IPS DF 4.7 (cell line): ENCODE data around the gene EAF1.
"Not testable (repeated sequence)": the region's sequence is repeated elsewhere in the genome, so short reads cannot be mapped to it uniquely, and the experiment has no call there.

Experiments
- DNase-seq: peaks from one replicate; pipeline ENCODE4 v3.0.0-alpha.2; 2013; ENCODE audit warnings: low spot score; ENCODE audit errors: extremely low read depth

EAF1 gene

GRCh38 chr3:15405448-15406050, 21.8 kb upstream of the EAF1 start:
- DNase-seq, result no peak

- no peak for DNase-seq
Observed at GRCh38 chr3:15409239-15409638, 18.2 kb upstream of the EAF1 start.

- DNase-seq, result no peak
Observed at GRCh38 chr3:15409774-15410173, 17.6 kb upstream of the EAF1 start.

- not testable (repeated sequence) for DNase-seq
Observed at GRCh38 chr3:15410966-15411365, 16.4 kb upstream of the EAF1 start.

- no peak for DNase-seq
Observed at GRCh38 chr3:15420871-15421270, 6.5 kb upstream of the EAF1 start.

GRCh38 chr3:15426579-15427118, 749 bp upstream of the EAF1 start:
- DNase-seq, result no peak

GRCh38 chr3:15427981-15428380, 583 bp downstream of the EAF1 start:
- DNase-seq, result no peak

GRCh38 chr3:15428539-15428938, 1.1 kb downstream of the EAF1 start:
- DNase-seq, result no peak

- no peak for DNase-seq
Observed at GRCh38 chr3:15429080-15429479, 1.7 kb downstream of the EAF1 start.

- DNase-seq, result no peak
Observed at GRCh38 chr3:15430624-15431023, 3.2 kb downstream of the EAF1 start.

GRCh38 chr3:15431256-15431837, 3.9 kb downstream of the EAF1 start:
- DNase-seq, result no peak

- DNase-seq, result no peak
Observed at GRCh38 chr3:15433531-15433930, 6.1 kb downstream of the EAF1 start.

GRCh38 chr3:15434756-15435155, 7.4 kb downstream of the EAF1 start:
- no peak for DNase-seq

GRCh38 chr3:15436246-15436645, 8.8 kb downstream of the EAF1 start:
- no peak for DNase-seq

- DNase-seq, result no peak
Observed at GRCh38 chr3:15438983-15439382, 11.6 kb downstream of the EAF1 start.

- DNase-seq, result no peak
Observed at GRCh38 chr3:15439476-15439875, 12.1 kb downstream of the EAF1 start.

- no peak for DNase-seq
Observed at GRCh38 chr3:15440891-15441290, 13.5 kb downstream of the EAF1 start.

GRCh38 chr3:15443826-15444524, 16.6 kb downstream of the EAF1 start:
- no peak for DNase-seq

- no peak for DNase-seq
Observed at GRCh38 chr3:15449489-15450224, 22.3 kb downstream of the EAF1 start.

GRCh38 chr3:15450438-15451215, 23.2 kb downstream of the EAF1 start:
- no peak for DNase-seq
